Fibroblast of gingiva (primary cell): ENCODE measurements around the gene RPL35.

Experiments
- DNase-seq: peaks from one replicate; pipeline ENCODE4 v3.0.0-alpha.2; 2011; ENCODE audit warnings: low read depth

RPL35 gene

DNA sequence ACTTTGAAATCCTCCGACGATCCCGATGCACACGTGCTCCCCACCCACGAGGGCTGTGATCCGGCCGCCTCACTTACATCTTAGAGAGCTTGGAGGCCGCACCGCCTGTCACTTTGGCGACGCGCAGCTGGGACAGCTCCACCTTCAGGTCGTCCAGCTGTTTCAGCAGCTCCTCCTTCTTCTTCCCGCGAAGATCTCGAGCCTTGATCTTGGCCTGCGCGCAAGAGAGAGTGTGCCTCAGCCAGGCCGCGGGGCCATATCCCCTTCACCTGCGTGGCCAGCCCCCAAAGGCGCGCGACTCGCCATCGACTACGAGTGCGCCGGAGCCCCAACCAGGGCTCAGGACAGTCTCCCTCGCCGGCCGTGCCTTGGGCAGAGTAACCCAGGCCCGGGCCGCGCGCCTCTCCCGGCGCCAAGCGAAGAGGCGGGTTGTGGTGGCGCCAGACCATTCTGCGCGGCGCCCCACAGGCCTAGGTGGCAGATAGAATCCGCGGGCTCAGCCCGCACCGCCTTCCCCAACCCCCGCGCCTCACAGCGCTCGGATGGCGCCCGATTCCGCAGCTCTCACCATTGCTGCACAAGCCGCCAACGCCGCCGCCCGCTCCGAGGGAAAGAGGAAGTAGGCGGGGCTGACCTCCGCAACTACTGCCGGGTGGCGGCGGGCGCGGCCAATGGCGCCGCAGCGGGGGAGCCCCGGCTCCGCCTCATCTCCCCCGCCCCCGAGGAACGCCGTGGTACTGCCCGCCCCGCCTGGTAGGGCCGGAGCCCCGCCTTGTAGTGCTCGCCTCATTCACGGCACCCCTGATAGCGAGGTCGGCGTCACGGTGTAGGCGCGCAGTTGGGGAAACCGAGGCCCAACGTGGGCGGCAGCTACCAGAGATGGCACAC, at the start of gene RPL35, which contains the start of gene ARPC5L:
Gene RPL35, minus strand, starts transcription at position 616 of the 888 bp plus-strand sequence. Its CDS starts 45 bp downstream, at position 571.
Gene ARPC5L, plus strand, starts transcription at position 789 of the 888 bp plus-strand sequence. CDS start 7,161 bp downstream, outside the sequence.
- peak; percentile 92 for DNase-seq

DNA sequence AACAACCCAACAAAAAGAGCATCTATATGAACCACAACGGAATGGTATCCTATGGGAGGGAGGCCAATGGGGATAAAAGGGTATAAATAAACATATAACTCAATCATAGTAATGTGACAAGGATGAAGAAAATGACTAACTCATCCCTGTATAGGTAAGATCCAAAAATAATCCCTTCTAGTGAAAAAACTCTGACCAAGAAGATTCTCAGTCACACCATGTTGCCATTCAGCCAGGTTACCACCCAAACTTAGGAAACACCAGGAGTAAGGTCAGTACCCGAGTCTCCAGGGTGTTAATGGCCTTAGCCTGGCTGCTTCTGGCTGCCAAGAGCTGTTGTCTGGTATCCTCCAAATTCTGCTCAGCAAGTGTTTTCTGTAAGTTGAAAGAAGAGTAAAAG, 46.3 kb upstream of the RPL35 start:
- DNase-seq, result no peak

DNA sequence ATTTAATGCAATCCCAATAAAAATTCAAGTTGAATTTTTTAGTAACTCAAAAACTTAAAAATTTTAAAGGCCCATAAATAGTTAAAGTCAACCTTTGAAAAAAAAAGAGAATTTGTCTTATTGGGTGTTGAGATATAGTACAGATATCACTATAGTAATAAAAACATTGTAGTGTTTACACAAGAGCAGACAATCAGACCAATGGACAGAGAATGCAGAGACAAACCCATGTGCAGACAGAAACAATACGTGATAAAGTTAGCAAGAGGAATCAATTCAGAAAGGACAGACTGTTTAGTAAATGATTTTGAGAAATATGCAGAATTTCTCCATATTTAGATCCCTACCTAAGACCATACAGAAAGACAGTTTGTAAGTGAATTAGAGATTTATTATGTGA, 45.2 kb upstream of the RPL35 start:
- no peak for DNase-seq

DNA sequence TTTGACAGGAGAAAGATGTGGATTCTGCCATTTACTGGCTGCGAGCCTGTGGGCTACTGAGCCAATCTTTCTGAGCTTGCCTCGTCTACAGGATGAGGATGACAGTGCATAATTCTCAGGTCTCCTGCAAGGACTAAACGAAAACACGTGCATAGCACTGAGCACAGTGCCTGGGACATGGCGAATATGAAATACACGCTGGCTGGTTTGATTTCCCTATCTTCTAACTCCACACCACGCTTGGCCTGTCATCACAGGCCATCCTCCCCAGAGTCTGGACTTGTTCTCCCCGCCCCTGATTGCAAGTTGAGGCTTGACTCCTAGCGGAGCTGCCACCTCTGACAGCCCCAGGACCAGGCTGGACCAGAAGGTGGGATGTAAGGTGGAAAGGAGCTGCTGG, 38.1 kb upstream of the RPL35 start:
- no peak for DNase-seq

DNA sequence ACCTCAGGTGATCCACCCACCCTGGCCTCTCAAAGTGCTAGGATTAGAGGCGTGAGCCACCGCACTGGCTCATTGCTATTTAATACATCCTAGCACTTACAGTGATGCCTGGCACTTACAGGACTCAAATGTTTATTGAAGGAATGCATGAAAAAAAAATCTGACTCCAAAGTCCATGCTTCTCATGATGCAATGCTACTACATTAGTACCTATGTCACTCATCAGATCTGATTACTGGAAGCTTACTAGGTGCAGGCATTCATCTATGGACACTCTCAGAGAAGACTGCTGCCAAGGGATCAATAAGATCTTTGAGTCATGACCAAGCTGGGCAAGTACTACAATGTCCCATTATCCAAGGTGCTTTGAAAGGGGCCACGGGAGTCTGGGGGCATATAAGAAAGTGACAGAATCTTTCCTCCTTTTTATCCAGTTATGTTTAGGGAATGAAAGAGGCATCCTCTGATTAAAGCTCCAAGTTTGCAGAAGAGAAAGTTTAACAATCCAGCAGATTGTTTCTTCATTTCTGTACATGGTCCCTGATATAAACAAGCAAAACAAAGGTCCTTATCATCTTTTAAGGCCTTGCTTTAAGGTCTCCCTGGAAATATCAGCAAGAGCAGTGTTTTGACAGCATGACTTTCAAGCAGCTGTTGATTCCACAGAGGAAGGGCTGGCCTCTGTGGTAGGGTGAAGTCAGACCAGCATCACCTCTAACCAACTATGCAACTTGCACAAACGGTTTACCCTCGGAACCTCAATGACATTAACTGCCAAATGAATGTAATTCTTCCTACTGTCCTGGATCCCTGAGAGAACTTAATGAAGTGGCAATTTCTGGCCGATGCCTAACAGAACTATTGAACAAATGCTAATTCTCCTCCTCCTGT, 36.1 kb upstream of the RPL35 start:
- DNase-seq, result no peak

DNA sequence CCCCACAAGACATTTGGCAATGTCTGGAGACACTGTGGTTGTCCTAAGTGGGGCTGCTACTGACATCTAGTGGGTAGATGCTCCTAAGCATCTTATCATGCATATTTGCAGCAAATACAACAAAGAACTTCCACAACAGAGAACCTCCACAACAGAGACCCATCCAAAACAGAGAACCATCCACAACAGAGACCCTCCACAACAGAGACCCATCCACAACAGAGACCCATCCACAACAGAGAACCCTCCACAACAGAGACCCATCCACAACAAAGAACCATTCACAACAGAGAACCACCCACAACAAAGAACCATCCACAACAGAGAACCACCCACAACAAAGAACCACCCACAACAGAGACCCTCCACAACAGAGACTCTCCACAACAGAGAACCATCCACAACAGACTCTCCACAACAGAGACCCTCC, 33.0 kb upstream of the RPL35 start:
- DNase-seq, result peak; percentile 42

DNA sequence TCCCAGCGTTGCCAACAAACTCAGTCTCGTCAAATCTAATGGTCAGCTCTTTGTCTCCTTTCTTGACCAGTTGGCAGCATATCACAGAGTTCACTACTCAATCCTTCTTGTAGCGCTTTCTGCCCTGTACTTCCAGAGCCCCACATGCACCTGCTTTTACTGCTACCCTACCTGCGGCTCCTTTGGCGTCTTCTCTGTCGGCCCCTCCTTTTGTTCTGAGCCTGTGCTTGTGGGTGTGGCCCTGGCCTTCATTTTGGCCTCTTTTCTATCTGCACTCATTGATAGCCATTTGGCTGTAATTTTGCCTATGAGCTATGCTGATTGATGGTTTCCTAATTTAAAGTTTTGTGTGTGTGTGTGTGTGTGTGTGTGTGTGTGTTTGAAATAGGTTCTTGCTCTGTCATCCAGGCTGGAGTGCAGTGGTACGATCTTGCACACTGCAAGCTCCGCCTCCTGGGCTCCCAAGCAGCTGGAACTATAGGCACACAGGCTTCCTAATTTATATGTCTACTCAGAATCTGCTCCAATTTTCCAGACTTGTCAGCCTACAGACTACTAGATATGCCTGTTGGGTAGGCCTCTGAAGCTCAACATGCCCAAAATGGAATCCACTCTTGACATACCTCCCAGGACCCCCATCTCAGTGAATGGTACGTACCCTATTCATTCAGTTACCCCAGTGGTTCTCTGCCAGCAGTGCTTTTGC, 32.4 kb upstream of the RPL35 start:
- DNase-seq, result no peak

DNA sequence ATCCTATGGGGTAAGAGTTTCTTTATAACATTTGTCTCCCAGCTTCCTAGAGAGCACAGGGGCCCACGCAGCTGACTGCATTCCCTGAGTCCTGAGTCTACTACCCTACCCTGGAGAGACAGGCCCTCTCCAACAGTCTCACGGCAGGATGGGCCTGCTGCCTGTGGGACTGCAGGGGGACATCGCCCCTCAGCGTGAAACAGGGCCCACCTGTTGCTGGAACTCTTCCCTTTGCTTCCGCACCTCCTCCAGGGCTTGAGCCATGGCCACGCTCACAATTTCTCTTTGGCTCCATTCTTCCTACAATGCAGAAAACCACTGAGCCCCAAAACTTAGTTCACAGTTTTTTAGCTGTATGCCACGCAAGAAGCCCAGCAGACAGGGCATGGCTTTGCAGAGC, 28.4 kb upstream of the RPL35 start:
- DNase-seq, result no peak

DNA sequence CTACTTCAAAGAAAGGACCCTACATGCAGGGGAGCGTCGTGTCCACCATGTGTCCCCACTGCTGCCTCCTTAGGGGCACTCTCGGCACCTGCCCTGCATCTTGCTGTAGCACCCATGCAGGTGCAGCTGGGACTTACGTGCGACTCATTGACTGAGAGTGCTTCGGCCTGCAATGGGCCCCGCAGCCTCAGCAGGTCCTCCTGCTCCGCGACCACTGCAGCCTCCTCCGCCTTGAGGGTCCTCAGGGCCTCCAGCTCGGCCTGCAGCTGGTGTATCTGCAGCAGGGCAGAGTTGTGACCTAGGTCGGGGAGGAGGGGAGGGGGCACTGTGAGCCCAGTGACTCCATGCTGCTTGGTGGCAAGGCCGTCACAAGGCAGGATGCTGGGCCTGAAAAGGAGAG, 27.2 kb upstream of the RPL35 start:
- no peak for DNase-seq

DNA sequence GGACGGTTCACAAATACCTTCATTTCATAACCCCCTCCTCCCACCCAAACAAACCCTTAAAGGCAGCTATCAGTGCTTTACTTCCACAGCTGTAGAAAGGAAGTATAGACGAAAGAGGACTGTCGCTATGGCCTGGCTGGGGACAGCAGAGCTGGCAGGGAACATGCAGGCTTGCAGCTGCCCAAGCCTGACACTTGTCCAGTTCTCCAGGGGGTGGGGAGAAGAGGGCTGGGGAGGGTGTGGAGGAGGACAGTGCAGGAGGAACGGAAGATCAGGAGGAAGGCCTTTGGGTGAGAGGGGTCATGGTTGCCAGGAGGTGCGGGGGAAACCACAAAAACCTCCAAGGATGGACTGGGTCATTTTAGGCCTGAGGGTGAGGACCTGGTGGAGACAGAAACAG, 26.1 kb upstream of the RPL35 start:
- DNase-seq, result no peak

DNA sequence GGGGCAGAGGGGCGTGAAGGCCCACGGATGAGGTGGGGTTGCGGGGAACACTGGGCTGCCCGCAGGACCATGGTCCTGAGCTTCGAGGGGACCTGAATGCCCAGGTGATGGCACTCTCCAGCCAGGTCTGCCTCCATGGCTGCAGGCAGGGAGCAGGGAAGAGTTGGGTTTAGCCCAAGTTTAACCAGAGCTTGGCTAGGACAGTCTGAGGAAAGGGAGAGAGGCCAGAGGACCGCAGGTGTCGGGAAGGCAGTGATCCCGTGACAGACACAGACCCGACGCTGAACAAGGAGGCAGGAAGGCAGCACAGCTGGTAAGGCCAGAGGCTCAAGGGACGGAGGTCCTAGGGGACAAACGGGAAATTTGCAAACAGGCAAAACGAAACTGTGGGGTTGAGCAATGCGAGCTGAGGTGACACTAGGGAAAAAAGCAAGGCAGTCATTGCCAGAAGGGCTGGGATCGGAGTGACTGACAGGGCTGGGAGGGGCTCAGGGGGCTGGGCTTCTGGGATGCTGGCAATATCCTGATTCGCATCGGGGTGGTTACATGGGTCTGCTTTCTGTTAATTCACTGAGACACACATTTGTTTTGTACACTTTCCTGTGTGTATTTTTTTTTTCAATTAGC, 25.2 kb upstream of the RPL35 start:
- no peak for DNase-seq

DNA sequence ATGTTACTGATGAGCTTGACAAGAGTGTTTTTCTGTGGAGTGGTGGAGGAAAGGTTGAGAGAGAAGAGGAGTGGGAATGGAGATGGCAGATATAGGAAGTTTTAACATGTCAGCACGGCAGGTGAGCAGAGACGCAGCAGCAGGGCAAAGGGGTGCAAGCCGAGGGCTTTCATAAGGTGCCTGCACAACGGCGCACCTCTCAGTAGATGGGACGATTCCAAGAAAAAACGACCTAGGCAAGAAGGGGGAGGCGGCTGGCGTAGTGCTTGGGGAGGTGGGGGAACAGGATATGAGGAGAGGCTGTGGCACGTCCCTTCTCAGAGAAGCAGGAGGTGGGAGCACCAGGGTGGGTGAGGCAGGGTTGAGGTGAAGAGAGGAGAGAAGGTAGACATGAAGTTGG, 24.7 kb upstream of the RPL35 start:
- no peak for DNase-seq

DNA sequence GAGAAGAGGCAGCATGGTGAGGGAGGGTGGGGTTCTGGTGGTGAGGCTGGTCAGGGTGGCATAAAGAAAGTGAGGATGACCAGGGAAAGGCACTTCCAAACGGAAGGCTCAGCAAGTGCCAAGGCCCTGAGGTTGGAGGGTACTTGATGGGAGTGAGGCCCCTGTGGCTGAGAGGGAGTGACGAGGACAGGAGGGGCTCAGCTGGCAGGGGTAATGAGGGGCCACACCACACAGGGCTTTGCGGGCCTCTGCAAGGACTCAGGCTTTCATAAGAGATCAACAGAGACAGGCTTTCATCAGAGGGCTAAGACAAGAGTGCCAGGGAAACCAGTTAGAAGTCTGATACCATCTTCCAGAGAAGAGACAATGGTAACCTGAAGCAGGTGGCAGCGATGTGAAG, 23.8 kb upstream of the RPL35 start:
- DNase-seq, result no peak

DNA sequence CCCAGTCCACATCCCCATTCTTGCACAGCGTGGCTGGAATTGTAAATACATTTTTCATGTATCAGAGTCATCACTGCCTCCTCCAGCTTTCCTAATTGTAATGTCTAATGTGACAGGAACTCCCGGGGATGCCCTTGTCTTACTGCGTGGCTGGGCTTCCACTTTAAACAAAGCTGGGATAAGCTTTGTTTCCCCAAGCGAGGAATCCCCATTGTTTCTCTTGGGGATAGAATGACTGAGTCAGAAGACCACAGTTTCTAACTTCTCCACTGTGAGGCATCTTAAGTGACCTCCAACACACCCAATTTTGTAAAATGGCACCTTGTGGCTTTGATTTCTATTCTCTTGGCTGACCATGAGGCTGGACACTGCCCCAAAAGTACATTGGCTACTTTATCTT, 22.6 kb upstream of the RPL35 start:
- DNase-seq, result no peak

DNA sequence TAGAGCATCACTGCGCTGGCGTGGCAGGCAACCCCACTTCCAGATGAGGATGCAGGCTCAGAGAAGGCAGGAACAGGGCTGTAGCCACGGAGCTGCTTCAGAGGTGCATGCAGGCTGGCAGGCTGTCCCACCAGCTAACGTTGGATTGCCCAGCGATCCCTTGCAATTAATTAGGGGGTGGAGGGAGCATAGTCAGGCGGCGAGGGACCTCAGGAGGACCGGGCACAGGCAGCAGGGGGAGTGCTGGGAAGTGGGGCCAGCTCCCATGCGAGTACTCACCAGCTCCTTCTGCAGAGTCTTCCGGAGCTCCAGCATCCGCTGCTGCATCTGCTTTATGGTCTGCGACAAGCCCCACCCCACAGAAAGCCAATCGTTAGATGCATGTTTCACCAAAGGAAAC, 20.5 kb upstream of the RPL35 start:
- no peak for DNase-seq

DNA sequence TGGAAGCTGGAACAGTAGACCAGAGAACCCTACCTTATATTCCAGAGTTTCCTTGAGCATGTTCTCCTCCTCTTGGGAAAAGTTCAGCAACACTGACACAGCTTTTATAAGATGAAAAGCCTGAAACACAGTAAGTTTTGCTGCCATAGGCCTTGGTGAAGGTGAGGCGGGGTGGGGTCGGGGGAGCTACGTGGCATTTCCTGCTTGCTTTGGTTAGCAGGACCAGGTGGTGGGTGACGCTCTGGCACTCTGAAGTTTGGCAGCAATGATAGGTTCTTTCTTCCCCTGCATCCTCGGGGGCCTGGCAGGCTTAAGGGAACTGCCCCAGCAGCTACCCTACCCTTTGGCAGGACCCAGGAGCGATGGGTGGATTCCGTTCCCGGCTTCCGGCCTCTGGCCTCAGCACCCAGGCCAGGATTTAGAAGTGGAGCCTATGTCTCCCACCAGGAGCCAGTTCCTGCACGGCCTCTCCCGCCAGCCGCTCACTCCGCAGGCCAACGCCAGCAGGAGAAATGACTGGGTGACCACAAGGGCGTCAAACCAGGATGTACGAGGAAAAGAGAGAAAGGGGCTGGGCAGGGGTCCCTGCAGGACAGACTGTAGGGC, 19.5 kb upstream of the RPL35 start:
- DNase-seq, result no peak

DNA sequence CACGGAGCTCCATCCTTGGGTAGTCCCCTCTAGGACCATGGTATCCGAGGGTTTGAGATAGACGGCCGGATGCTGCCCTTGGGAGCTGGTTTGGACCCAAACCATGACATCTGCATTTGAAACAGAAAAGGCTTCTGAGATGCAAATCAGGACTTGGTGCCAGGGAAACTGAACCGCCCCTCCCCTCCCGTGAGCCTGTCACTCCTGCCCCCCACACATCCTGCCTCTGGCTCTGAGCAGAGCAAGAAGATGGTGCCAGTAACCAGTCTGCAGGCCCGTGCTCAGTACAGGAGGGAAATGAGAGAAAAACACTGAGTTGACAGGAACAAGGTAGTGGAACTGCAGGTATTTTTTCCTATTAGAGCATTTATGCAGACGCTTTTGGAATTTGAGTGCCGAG, 18.7 kb upstream of the RPL35 start:
- DNase-seq, result no peak

DNA sequence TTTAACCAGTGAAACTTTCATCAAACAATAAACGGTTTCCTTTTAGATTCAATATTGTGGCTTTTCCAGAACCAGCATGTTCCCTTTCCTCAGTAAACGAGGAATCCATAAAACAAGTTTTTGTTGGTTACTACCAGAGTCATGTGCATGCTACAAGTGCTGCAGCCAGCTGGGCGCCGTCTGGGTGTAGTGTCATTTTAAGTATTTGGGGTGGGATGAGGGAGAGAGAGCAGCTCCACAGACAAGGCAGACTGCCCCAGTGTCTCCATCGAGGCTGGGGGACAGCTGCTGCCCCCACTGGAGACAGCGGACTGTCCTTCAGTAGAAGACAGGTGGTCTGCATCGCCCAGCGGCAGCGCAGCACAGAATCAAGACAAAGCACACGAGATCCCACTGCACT, 17.5 kb upstream of the RPL35 start:
- DNase-seq, result no peak

DNA sequence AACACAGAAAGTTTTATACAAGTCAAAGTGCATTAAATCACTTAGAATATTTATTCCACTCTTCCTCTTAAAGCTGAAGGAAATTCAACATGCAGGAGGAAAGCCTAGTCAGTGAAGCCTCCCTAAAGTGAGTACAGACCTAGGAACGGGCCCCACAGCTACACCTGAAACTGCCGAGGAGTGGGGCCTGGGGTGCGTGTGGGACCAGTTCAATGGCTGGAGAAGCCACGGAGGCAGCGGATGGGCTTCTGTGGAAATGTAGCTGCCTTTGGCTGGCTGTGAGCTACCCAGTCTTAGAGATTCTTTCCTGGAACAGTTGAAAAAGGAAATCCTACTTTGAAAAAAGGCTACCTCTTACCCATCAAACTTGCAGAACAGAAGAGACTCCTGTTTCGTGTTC, 16.8 kb upstream of the RPL35 start:
- DNase-seq, result no peak

DNA sequence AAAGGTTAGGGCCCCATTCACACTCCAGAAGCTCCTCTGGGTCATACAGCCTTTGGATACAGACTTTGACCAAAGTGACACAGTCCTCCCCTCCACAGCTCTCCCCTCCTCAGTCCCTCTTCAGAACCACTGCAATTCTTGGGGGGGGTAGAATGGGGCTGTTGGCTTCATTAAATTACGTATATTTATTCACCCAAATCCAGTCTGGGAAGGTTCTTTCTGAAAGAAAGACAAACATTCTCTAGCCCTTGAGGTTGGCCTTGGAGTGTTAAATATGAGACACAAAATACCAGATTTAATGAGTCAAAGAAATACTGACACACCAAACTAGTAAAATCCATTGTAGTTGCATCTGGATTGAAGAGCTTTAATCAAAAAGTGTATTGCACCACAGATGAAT, 16.3 kb upstream of the RPL35 start:
- no peak for DNase-seq

DNA sequence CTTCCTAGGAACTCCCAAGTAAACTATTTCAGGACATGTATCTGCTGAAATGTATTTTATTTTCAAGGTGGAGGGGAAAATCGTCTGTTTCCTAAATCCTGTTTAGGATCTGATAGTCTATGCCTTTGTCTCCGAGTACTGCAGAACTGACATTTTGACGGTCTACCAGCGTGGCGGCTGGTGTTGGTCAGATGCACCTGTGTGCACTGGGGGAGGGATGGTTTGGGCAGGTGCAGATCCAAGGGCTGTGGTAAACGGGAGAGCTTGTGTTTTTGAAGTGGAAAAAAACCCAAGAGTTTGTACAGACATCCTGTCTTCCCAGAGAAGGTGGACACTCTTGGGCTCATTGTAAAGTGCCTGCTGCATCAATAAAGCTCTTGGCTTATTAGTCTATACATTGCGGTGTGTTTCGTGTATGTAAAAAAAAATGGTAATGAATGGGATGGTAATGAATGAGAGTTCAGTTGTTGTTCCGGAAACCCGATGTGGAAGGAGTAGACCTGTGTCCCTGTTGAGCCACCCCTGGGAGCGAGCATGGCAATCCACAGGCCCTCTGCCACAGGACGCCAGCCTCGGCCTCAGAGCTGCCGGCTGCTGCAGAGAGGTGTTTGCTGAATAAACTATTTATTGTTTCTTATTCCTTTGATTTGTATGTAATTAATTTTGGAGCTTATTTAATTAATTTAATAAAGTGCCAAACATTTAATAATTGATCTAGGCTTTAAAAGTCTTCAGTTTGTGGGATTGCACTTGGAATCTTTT, 15.4 kb upstream of the RPL35 start:
- DNase-seq, result no peak
